KBM-7 (cell line): ENCODE results near the gene GDA.

Experiments used
- DNase-seq: peaks from one replicate; pipeline ENCODE4 v3.0.0-alpha.2; 2015
- in situ Hi-C: fragments of 300-500 bp; cut with MboI; formaldehyde crosslinking; loops from 2 replicates; pipeline ENCODE4 v1.14.3; 2020; ENCODE audit warnings: low sequenced_read_pairs, low pct_unique_long_range_greater_than_20kb, mixed read lengths

Gene GDA

DNA sequence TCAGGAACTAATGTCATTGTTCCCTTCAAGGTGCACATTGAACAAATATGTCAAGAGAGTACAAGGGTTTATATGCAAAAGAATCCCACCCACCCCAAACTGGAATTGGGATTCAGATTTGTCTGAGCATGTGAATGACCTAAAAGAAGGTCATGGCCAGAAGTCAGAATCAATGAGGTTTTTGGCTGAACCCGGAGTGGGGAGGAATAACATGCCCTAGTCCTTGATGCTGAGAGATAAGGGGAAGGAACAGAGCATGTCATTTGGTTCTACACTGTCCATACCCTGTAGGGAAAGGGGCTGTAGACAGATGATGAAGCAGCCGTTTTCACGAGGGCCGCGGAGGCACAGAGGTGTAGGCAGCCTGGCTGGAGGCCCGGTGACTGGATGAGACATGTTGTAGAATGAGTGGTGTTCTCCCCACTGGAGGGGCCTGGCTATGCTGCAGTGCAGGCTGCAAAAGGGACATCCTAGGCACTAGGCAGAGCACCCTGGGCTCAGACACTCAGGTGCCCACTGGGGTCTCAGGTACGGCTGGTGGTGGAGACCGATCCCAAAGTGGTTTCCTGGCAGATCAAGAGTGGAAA is 149.9 kb downstream of the GDA start:
- in situ Hi-C loops: loop anchor here (25.0 kb wide), 2 partner anchors 262 to 288 kb away; no protein-coding TSS in a partner anchor
- DNase-seq: no peak

DNA sequence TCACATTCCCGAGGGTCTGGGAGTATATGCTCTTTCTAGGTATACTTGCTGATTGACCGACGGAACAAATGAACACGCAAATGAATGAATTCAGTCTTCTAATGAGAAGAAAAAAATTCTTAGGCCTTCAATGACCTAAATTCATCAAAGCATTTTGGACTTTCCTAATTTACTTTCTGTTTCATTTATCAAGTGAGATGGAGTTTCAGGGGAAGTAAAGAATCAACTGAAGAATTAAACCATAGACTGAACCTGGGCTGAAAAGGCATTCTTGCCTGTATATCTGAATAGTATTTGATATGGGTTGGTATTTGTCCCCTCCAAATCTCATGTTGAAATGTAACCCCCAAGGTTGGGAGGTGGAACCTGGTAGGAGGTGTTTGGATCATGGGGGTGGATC is 151.6 kb downstream of the GDA start:
- in situ Hi-C loops: no loop called here
- no peak for DNase-seq
